ENCODE results near the gene FSTL4.

DNA sequence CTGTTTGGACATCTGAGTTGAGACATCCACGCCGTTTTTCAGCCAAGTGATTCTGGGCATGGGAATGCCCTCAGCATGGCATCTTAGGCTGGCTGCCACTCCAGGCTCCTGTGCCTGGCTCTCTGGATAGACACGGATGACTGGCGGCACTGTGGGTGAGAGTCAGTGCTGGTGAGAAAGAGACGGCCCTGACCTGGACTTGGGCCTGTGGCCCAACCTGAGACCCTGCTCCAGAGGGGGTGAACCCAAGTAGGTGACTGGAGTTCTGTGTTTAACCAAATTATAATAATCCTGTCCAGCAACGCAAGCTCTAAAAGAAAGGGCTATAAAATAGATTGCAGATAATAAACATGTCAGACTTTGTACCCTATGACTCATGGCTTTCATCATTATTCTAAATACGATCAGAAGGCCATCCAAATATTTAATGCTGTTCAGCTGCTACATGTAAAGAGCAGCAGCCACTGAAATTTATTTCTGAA lies 386.6 kb downstream of the FSTL4 start:
- TF ChIP-seq, protein P1, sequence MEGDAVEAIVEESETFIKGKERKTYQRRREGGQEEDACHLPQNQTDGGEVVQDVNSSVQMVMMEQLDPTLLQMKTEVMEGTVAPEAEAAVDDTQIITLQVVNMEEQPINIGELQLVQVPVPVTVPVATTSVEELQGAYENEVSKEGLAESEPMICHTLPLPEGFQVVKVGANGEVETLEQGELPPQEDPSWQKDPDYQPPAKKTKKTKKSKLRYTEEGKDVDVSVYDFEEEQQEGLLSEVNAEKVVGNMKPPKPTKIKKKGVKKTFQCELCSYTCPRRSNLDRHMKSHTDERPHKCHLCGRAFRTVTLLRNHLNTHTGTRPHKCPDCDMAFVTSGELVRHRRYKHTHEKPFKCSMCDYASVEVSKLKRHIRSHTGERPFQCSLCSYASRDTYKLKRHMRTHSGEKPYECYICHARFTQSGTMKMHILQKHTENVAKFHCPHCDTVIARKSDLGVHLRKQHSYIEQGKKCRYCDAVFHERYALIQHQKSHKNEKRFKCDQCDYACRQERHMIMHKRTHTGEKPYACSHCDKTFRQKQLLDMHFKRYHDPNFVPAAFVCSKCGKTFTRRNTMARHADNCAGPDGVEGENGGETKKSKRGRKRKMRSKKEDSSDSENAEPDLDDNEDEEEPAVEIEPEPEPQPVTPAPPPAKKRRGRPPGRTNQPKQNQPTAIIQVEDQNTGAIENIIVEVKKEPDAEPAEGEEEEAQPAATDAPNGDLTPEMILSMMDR (IDR thresholded peaks at IDR 0.05; ENCODE audit: poor library complexity), result no peak
- no peak for TF ChIP-seq EZH2phosphoT487 (IDR thresholded peaks at IDR 0.05; ENCODE audit: low read depth, severe bottlenecking, unreplicated experiment)
